GM20000 (cell line): ENCODE measurements around the gene G6PC3.

Experiments
- DNase-seq: peaks from one replicate; pipeline ENCODE4 v3.0.0; 2012; ENCODE audit warnings: low spot score
- CTCF ChIP-seq: IDR thresholded peaks from 2 replicates; pipeline ENCODE4 v1.5.1; 2012; ENCODE audit warnings: mild to moderate bottlenecking, control low read depth; ENCODE audit errors: extremely low read depth, missing control alignments

Gene G6PC3

GRCh38 chr17:44086364-44087311 lies 16.1 kb downstream of the G6PC3 start:
- TF ChIP-seq CTCF: no peak
- DNase-seq: no peak

- TF ChIP-seq CTCF: no peak
Observed at GRCh38 chr17:44087319-44087718, 16.8 kb downstream of the G6PC3 start.

GRCh38 chr17:44088254-44088653 lies 17.7 kb downstream of the G6PC3 start:
- TF ChIP-seq CTCF: no peak
- DNase-seq: no peak

More at GRCh38 chr17:44087319-44087718, 16.8 kb downstream of the G6PC3 start:
- DNase-seq: no peak

GRCh38 chr17:44091200-44091997 lies 20.9 kb downstream of the G6PC3 start:
- TF ChIP-seq CTCF: no peak
- DNase-seq: no peak

GRCh38 chr17:44092051-44092450 lies 21.5 kb downstream of the G6PC3 start:
- no peak for DNase-seq
- no peak for TF ChIP-seq CTCF

- no peak for DNase-seq
Observed at GRCh38 chr17:44093231-44093900, 22.8 kb downstream of the G6PC3 start.

More at GRCh38 chr17:44093231-44093900, 22.8 kb downstream of the G6PC3 start:
- TF ChIP-seq CTCF: no peak
